H1 (cell line): Measurements from ENCODE around the gene MMAB.

ENCODE experiments used
- CBX8 ChIP-seq: fragments of 300-800, 300-1000 bp; sonication (generic); IDR thresholded peaks from 2 replicates; pipeline ENCODE4 v1.7.1; 2016; ENCODE audit warnings: low read depth, low read length, borderline replicate concordance
- CREB1 ChIP-seq: IDR thresholded peaks from 2 replicates; pipeline ENCODE4 v1.6.1; 2012; ENCODE audit warnings: inconsistent platforms
- YY1 ChIP-seq: IDR thresholded peaks from 2 replicates; pipeline ENCODE4 v1.6.1; 2011; ENCODE audit warnings: low read depth, mild to moderate bottlenecking, low read length
- TF ChIP-seq, protein P1 (sequence below), 3 experiments: IDR thresholded peaks; 1 replicate in 2 of 3; 2 replicates in 1 of 3; pipeline versions ENCODE4 v1.5.1 to v1.6.1; 2011; ENCODE audit warnings: low read length in 3 of 3, mild to moderate bottlenecking in 3 of 3, inconsistent platforms in 2 of 3, low read depth in 1 of 3, moderate library complexity in 1 of 3; ENCODE audit not compliant: insufficient read depth in 1 of 3; ENCODE audit errors: control extremely low read depth in 1 of 3

DNA sequence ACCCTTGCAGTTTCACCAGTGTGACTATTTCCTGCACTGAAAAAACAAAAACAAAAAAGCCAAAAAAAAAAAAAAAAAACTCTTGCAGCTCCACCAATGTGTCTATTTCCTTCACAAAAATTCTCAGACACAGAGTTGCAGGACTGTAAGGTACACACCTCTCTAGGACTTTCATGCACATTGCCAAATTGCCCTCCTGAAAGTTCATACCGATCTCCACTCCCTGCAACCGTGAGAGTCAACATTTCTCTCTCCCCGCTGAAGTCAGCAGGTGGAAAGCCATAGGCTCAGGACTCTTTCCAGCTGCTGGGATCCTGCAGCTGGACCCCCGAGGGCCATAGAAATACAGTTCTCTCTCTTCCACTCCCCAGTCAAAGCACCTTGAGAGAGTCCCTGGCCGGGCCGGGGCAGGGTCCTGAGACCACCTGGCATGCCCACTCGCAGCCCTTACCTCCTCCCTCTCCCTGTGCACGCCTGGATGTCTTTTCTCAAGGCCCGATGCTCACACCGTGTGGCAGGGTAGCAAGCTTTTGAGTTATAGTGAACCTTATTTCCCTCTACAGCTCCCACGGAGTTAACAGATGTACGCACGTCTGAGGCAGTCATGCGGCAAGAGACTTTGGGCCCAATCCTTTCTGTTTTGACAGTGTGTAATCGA is 23.6 kb downstream of the MMAB start:
- TF ChIP-seq, protein P1, sequence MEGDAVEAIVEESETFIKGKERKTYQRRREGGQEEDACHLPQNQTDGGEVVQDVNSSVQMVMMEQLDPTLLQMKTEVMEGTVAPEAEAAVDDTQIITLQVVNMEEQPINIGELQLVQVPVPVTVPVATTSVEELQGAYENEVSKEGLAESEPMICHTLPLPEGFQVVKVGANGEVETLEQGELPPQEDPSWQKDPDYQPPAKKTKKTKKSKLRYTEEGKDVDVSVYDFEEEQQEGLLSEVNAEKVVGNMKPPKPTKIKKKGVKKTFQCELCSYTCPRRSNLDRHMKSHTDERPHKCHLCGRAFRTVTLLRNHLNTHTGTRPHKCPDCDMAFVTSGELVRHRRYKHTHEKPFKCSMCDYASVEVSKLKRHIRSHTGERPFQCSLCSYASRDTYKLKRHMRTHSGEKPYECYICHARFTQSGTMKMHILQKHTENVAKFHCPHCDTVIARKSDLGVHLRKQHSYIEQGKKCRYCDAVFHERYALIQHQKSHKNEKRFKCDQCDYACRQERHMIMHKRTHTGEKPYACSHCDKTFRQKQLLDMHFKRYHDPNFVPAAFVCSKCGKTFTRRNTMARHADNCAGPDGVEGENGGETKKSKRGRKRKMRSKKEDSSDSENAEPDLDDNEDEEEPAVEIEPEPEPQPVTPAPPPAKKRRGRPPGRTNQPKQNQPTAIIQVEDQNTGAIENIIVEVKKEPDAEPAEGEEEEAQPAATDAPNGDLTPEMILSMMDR (IDR thresholded peaks at IDR 0.05; ENCODE audit: control extremely low read depth in 1 of 3, insufficient read depth in 1 of 3, low read depth in 1 of 3, low read length in 3 of 3), result no peak
- TF ChIP-seq CREB1 (no peak), YY1 (no peak), CBX8 (no peak)
